NCI-H1417 treated with DMSO at 0.1 percent for 48 hours (cell line): ENCODE measurements around the gene TXNL4A.
A peak's percentile ranks its signal among the peaks of the same experiment; 100 is the strongest.
"Not testable (repeated sequence)": the region's sequence is repeated elsewhere in the genome, so short reads cannot be mapped to it uniquely, and the experiment has no call there.

Source experiments
- DNase-seq: peaks from one replicate; lab custom pipeline; 2025; lab: John Stamatoyannopoulos, UW

Gene TXNL4A, protein sequence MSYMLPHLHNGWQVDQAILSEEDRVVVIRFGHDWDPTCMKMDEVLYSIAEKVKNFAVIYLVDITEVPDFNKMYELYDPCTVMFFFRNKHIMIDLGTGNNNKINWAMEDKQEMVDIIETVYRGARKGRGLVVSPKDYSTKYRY

DNA sequence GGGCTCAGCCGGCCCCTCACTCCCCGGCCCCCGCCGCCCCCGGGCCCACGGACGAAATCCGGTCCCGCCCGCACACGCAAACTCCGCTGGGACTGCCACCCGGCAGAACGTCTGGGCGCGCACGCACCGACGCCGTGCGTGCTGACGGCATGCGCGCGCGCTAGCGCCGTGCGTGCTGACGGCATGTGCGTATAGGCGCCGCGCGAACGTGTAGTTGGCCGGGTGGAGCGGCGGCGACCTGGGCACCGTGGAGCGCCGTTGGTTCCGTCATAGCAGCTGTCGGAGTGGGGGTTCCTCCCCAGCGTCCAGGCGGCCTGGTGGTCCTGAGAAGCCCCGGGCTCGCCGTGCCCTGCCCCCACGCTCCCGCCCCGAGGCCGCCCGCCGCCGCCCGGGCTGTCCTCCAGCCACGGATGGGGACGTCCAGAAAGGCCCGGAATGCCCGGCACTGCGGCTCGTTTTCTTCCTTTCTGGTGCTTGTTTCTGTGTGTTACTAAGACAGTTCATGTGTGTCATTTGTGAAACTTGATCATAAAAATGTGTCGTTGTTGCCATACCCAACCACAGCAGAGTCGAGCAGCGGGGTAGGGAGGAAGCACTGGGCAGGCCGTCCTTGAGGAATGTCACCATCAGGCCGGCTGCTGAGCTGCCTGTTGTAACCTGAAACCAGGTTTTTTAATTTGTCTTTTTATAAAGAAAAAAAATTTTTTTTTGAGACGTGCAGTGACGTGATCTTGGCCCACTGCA is at the start of gene TXNL4A:
Gene TXNL4A, minus strand, starts transcription at position 113 of the 744 bp plus-strand sequence. CDS start 171 bp downstream, outside the sequence.
- DNase-seq: peak; percentile 73

DNA sequence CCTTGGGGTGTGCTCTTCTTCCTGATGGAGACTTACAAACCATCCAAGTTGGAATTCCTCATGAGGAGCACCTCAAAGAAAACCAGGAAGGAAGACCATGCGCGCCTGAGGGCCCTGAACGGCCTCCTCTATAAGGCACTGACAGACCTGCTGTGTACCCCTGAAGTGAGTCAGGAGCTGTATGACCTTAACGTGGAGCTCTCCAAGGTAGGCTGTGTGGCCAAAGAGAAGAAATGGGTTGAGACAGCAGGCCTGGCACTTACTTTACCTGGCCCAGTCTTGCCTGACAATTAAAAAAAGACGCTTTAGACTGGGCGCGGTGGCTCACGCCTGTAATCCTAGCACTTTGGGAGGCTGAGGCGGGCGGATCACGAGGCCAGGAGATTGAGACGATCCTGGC is 48.9 kb upstream of the TXNL4A start:
- DNase-seq: no peak

DNA sequence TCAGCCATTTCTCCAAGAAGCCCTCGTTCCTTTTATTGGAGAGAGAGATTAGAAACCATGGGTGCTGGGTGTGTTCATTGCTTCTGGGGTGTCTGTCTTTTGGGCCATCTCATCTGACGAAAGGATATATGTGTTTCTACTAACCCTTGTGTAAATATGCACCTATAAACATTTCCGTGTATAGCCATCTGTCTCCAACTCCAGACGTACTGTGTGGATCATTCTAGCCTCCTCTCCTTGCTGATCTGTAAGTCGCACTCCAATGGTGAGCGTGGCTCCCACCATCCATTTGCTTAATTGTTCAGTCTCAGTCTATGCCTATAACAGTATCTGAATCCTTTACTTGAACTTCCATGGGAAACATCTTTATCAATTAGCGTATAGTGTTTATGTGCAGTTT is 47.6 kb upstream of the TXNL4A start:
- DNase-seq: no peak

DNA sequence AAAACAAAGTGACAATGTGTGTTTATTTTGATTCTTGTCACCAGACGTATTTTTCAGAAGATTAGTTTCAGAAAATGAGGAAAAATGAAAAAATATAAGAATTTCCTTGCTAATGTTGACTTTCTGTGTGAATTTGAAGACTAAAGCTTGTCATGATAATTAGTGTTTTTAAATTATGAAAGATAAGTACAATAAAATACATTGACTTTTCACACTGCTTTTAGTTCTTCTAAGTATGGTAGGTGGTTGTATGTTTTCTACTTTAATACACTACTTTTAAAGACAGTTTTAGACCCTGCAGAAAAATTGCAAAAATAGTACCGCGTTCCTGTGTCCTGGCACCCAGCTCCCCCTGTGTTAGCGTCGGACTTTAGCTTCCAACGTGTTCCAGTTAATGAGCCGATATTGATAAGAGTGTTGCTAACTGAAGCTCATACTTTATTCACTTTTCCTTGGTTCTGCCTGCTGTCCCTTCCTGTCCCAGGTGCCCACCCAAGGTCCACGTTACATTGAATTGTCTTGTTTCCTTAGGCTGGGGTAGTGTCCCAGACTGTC is 46.6 kb upstream of the TXNL4A start:
- DNase-seq: no peak

DNA sequence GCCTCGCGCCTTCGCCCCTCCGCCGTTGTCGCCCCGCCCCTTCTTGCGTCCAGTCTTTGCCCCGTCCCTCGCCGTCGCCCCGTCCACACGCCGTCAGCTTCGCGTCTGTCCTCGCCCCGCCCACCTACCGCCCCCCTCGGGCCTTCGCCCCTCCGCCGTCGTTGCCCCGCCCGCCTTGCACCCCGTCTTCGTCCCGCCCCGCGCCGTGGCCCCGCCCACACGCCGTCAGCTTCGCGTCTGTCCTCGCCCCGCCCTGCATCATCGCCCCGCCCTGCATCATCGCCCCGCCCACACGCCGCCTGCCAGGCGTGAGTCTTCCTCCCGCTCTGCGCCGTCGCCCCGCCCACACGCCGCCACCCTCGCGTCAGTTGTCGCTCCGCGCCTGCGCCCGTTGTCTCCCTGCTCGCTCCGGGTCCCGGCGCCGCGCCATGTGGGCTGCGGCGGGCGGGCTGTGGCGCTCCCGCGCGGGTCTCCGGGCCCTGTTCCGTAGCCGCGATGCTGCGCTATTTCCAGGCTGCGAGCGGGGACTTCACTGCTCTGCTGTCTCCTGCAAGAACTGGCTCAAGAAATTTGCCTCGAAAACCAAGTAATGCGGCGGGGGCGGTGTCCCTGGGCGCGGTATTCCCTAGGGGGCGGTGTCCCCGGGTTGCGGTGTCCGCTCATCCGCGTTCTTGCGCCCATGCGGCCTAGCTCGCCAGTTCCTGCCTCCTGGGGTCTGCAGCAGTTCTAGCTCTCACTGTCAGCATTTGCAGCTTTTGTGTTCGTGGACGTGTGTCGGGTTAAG is 45.9 kb upstream of the TXNL4A start, which contains the start of gene RBFA:
Gene RBFA, plus strand, starts transcription at position 367 of the 784 bp plus-strand sequence. Its CDS starts 62 bp downstream, at position 429.
- DNase-seq: peak; percentile 100

DNA sequence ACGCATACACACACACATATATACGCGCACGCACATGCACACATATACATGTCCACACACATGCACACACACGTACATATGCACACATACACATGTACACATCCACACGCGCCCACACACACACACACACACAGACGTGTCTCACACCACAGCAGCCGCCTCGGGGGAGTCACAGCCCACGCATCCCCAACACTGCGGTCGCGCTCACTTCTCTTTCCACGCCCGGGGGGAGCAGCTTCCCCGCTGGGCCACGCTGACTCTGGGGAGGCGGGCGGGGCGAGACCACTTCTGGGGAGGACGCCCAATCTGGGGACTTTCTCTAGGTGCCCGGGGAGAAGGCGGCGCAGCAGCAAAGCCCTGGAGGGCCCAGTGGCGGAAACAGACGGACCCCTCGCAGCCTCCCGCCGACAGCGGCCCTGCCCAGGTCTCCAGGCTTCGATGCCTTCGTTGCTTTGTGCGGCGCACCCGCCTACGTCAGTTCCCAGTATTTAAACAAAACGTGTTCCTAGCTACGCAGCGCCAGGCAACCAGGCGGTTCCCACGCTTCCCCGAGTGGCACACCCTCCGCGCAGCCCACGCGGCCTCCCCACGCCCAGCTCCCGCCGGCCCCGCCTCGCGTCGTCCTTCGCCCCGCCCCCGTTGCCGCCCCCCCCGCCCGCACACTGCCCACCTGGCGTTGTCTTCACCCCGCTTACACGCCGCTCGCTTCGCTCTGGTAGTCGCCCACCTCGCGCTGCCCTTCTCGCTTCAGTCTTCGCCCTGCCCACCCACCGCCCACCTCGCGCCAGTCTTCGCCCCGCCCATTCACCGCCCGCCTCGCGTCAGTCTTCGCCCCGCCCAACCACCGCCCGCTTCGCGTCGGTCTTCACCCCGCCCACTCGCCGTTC is 45.1 kb upstream of the TXNL4A start:
- no peak for DNase-seq

DNA sequence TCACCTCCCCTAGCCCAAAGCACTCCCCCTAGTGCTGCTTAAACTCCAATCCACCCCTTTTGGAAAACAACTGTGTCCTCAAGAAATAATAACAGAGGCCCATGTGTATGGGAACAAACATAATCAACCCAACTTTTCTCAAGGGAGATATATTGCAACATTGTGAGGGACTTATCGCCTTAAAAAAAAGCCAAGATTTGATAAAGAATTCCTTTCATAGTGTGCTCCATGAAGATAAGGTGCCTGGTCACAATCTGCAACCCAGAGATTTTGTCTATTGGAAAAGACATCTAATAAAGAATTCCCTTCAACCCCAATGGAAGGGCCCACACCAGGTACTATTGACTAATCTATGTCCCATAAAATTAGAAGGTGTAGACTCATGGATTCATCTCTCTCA is 41.3 kb upstream of the TXNL4A start:
- DNase-seq: no peak

DNA sequence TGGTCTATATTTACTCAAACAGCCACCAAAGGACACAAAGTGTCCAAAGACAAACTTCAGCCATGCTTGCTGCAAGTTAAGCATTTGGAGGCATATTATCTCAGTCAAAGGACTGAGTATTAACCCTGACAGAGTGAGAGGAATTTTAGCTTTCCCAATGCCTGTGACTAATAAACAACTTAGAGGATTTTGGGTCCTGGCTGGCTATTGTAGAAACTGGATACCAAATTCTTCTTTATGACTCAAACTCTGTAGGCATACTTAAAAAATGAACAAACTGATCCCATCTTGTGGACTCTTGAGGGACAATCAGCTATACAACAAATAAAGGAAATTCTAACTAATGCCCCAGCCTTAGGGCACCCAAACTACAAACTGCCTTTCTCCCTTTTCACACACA is 39.4 kb upstream of the TXNL4A start:
- not testable (repeated sequence) for DNase-seq

DNA sequence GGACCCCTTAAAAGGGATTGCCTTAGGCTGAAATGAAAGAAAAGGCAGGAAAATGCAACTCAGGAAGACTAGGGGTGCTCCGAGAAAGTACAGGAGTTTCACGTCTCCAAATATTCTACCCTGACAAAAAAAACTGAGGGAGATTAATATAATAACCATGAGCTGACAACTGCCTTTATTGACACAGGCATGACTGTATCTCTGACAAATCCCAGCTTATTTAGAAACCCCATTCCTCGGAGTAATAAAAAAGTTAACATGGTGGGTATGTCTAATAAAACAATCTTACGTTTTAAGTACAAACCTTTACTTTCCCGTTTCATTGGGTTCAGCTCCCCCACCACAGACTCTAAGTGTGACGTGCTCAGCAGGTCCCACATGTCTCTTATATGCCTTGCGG is 38.0 kb upstream of the TXNL4A start:
- no peak for DNase-seq

DNA sequence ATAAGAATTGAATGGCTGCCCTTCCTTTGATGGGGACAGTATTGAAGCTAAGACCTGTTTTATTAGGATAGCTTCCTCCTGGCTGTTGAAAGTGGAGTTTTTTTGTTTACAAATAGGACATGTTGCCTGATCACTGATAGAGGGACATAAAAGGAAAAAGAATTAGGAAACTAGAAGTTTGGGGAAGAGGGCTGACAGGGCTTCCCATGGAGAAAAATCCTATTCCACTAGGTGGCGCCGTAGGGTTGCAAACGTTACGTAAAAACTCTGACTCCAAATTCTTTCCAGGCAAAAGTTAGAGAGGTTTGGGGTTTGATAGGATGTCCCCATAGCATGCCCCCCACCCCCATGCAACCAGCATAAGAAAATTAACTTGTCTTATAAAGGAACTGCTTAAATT is 34.8 kb upstream of the TXNL4A start:
- no peak for DNase-seq

DNA sequence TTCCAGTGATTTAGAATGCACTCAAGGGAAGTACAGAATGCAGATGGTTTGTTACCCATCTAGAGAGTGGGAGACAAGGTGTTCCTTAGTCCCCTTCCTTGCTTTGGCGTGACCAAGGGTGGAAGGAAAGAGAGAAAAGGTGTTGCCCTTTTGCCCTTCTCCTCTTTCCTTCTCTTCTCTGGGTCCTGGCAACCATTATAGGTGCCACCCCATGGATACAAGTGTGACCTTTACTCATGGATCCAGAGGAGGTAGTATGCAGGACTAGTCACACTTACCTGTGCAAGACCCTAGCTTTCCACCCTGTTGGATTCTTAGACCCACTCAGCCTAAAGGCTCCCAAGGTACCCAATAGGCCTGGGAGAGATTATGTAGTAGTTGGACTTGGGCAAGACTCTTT is 34.2 kb upstream of the TXNL4A start:
- DNase-seq: no peak

DNA sequence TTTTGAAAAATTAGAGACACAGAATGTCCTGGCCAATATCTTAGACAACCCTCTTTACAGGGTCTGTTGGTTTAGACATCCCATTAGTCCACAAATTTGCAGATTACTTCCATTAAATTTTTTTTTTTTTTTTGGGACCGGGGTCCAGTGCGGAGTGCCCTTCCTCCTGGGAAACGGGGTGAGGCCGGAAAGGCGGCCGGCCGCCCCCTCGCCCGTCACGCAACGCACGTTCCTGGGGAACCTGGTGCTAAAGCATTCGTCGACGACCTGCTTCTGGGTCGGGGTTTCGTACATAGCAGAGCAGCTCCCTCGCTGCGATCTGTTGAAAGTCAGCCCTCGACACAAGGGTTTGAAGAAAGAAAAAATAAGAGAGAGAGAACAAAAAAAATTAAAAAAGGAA is 24.4 kb upstream of the TXNL4A start:
- no peak for DNase-seq

DNA sequence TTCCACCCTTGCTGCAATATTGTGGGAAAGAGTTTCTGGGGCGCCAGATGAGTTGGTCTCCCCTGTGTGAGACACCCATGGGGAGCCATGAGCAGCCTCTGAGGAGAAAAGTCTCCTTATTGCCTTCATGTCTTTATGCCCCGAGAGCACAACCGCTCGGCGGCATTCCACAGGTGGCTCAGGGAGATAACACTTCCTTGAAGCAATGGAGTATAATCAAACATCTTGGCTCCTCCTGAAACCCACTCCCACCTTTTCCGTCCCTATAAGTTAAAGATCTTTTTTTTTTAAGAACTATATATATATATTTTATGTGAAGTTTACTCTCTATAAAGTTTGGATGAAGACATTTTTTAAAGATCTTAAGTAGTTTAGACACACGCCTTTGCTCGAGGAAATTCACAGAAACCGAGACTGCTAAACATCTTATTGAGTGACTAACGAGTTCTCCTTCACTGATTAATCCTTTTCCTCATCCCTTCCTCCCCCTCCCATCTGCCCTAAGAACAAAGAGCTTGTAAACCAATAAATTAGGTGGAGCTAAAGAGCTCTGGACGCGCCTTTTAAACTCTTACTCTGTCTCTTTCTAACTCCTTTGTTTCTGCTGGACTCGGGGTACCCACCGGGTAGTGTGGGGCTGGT is 23.3 kb upstream of the TXNL4A start:
- DNase-seq: not testable (repeated sequence)

DNA sequence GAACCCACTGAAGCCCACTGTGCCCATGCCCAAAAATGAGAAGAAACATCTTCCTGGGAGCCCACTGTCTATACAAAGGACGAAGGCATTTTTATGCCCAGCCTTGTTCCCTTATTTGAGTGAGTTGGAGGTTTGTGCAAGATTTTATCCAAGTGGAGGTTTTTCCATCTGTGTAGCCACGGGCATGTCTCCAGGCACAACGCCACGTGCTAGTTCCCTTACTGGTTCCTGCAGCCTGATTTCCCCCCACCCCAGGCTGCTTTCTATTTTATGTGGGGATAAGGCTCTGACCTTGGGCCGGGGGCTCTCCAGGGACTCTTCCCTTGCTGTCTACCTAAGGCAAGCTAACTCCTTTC is 22.2 kb upstream of the TXNL4A start:
- DNase-seq: no peak

DNA sequence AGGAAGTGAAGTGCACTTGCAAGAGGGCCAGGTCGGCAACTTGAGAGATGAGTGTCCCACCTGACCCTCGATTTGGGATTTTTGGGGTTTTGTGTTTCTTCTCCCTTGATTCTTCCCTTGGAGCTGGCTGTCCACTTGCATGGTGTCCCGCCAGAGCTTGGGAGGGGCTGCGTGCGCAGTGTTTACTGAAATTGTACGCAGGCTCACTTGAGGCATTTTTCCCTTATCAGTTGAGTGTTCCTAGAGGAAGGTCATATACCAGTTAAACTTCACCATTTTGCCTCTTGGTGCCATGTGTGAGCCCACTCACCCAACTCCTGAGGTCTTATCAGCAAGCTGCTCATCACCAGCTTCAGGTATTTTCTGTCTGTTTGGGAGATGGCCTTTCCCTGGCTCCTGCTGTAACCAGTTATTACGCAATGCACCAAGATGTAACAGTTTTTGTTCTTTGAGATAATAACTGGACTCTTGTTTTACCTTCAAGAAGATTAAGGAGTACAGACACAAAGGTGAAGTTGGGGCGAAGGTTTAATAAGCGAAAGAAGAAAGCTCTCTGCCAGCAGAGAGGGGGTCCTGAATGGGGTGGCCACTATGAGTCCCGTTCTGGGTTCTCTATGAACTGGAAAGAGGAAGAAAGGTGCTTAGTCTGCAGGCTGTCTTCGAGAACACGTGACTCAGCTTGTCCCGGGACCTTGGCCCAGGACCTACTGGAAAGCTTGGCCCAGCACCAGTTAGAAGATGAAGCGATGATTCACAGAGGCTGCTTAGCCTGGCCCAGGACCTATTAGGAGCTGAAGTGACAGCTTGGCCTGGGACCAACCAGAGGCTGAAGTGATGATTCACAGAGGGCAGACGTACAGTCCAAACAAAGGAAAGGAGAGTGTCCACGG is 21.5 kb upstream of the TXNL4A start:
- no peak for DNase-seq

DNA sequence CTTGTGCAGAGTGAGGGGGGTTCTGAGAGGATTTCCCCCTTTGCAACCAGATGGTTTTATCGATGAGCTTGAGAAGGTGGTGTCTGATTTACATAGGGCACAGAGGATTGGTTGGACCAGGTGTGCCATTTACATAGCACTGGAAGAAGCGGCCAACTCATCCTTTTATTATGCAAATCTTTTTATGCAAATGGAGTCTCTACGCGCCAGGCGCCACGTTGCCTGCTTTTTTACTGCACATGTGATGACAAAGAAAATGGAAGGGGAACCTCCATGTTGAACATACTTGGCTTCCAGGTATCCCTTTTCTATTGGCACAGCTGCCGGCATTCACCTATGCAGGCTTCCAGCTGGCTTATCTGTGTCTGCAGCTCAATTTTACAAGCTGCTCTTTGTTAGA is 18.4 kb upstream of the TXNL4A start:
- DNase-seq: no peak

DNA sequence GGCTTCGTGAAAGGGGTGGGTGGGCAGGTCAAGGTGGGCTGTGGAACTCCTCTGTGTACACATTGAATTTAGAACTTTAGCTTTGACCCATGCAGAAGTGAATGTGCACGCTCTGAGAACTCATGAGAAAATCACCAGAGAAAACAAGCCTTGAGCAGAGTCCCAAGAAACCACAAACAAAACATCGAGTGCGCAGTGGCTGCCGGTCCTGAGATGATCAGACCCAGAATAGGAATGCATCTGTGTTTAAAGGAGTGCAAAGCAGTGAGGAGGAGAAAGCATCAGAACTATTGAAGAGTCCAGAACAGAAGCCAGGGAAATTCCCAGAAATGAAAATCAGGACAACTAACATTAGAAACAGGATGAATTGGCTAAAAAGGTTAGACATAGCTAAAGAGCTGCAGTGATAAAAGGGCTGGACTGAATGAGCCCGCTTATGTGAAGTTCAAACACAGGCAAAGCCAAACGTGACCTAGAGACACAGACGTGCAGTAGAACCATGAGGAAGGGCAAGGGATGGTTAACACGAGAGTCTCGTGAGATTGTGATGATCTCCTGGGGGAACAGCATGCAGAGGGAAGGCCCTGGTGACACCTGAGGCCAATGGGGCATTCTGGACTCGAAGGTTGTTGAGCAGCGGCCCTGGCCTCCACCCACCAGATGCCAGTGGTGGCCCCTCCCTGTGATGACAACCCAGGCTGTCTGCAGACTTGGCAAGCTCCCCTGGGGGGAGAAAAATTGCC is 16.4 kb upstream of the TXNL4A start:
- DNase-seq: no peak

DNA sequence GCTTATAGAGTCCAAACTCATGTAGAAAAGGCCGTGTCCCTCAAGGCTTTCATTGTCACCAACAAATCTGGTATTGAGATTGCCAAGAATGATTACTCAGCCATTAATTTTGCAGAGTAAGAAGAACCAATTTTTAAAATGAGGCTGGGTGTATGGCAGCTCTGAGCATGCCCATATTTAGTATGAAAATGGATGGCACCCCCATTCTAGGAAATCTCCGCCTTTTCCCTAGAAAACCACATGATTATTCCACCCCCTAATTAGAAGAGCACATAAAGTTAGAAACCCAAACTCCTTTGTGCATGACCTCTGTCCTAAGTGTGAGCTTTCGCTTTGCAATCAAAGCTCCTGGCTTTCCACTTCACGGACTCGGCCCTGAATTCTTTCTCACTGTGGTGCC is 14.1 kb upstream of the TXNL4A start:
- no peak for DNase-seq

DNA sequence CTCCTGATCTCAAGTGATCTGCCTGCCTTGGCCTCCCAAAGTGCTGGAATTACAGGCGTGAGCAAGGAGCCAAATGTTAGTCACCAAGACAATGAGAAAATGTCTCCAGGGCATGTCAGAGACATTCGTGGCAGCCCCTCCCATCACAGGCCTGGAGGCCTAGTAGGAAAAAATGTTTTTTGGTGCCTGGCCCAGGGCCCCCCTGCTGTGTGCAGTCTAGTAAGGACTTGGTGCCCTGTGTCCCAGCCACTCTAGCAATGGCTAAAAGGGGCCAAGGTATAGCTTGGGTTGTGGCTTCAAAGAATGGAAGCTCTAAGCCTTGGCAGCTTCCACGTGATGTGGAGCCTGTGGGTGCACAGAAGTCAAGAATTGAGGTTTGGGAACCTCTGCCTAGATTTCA is 12.5 kb upstream of the TXNL4A start:
- no peak for DNase-seq

DNA sequence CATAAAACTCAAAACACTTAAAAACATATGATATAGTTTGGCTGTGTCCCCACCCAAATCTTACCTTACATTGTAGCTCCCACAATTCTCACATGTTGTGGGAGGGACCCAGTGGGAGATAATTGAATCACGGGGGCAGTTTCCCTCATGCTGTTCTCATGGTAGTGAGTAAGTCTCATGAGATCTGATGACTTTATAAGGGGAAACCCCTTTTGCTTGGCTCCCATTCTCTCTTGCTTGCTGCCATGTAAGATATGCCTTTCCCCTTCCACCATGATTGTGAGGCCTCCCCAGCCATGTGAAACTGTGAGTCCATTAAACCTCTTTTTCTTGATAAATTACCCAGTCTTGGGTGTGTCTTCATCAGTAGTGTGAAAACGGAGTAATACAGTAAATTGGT is 11.3 kb upstream of the TXNL4A start:
- DNase-seq: not testable (repeated sequence)
